PC-3 (cell line): ENCODE results near the gene MACROD1. TPM values are rescaled to one million over a fixed set of nuclear protein-coding genes. Genes with fewer than 3 reads are reported as not detected.
A peak's percentile ranks its signal among the peaks of the same experiment; 100 is the strongest.

Experiments
- ATAC-seq: fragments of 200-7000 bp; cut with Tn5 transposase; 2 replicates; pipeline ENCODE4 v1.9.1; 2020; ENCODE audit warnings: mild to moderate bottlenecking, moderate library complexity
- BruUV-seq: library from RNA; stranded (reverse); fragments of 400-500 nt; replicated peaks from 2 replicates; lab custom pipeline; 2021; lab: Mats Ljungman, UMichigan
- CTCF ChIA-PET: fragments of 300-600 bp; sonication (Branson Sonifier 250); formaldehyde crosslinking; loops from one replicate; lab custom pipeline; 2022; ENCODE audit warnings: antibody characterized with exemption; lab: Charles Lee
- POLR2A ChIA-PET: fragments of 300-600 bp; sonication (Branson Sonifier 250); formaldehyde crosslinking; loops from one replicate; lab custom pipeline; 2022; ENCODE audit warnings: antibody characterized with exemption; ENCODE audit not compliant: unreplicated experiment; lab: Charles Lee
- DNase-seq: peaks from one replicate; pipeline ENCODE4 v3.0.0-alpha.2; 2015
- H2AFZ ChIP-seq: fragments of 300-600 bp; sonication (generic); 2 replicates; pipeline ENCODE4 v1.6.0; 2016; ENCODE audit warnings: antibody characterized with exemption, low read length
- H3F3A ChIP-seq: fragments of 300-600 bp; sonication (generic); one replicate; pipeline ENCODE4 v1.6.0; 2017; ENCODE audit warnings: antibody characterized with exemption, low read length, control low read depth, mild to moderate bottlenecking; ENCODE audit not compliant: unreplicated experiment
- H3K27ac ChIP-seq: fragments of 300-600 bp; sonication (generic); 2 replicates; pipeline ENCODE4 v1.5.1; 2016; ENCODE audit warnings: mild to moderate bottlenecking, low read length
- H3K27me3 ChIP-seq: fragments of 300-600 bp; sonication (generic); 2 replicates; pipeline ENCODE4 v1.6.1; 2016; ENCODE audit warnings: low read length, mixed read lengths
- H3K36me3 ChIP-seq: fragments of 300-600 bp; sonication (generic); 2 replicates; pipeline ENCODE4 v1.6.1; 2016; ENCODE audit warnings: low read depth, mixed run types, low read length, mixed read lengths
- H3K4me1 ChIP-seq: fragments of 300-600 bp; sonication (generic); 2 replicates; pipeline ENCODE4 v1.5.1; 2016; ENCODE audit warnings: low read length; ENCODE audit not compliant: insufficient read depth
- H3K4me2 ChIP-seq: fragments of 300-600 bp; sonication (generic); 2 replicates; pipeline ENCODE4 v1.6.0; 2016; ENCODE audit warnings: low read length
- H3K4me3 ChIP-seq: fragments of 300-600 bp; sonication (generic); 2 replicates; pipeline ENCODE4 v1.5.1; 2016; ENCODE audit warnings: mild to moderate bottlenecking, low read length, mixed read lengths
- H3K79me2 ChIP-seq: fragments of 300-600 bp; sonication (generic); 2 replicates; pipeline ENCODE4 v1.6.1; 2017; ENCODE audit warnings: low read length, mixed read lengths
- H3K9ac ChIP-seq: fragments of 300-600 bp; sonication (generic); 2 replicates; pipeline ENCODE4 v1.6.0; 2016; ENCODE audit warnings: mild to moderate bottlenecking, low read length
- H3K9me2 ChIP-seq: fragments of 300-600 bp; sonication (generic); replicated peaks from 2 replicates; pipeline ENCODE4 v1.6.1; 2016; ENCODE audit warnings: mixed run types, low read length, mixed read lengths
- H3K9me3 ChIP-seq: fragments of 300-600 bp; sonication (generic); 2 replicates; pipeline ENCODE4 v1.6.1; 2016; ENCODE audit warnings: low read length, mixed read lengths
- H4K20me1 ChIP-seq: fragments of 300-600 bp; sonication (generic); 2 replicates; pipeline ENCODE4 v1.6.1; 2016; ENCODE audit warnings: low read length, mixed read lengths
- CTCF ChIP-seq: fragments of 300-600 bp; sonication (generic); conservative IDR thresholded peaks from 2 replicates; pipeline ENCODE4 v1.5.1; 2017; ENCODE audit warnings: antibody characterized with exemption, low read depth, mild to moderate bottlenecking, low read length
- EZH2 ChIP-seq: fragments of 300-600 bp; sonication (generic); IDR thresholded peaks from one replicate; pipeline ENCODE4 v1.6.1; 2017; ENCODE audit warnings: antibody characterized with exemption, mild to moderate bottlenecking, low read length; ENCODE audit not compliant: unreplicated experiment
- EZH2phosphoT487 ChIP-seq: fragments of 300-600 bp; sonication (generic); IDR thresholded peaks from 2 replicates; pipeline ENCODE4 v1.6.1; 2018; ENCODE audit warnings: mild to moderate bottlenecking, antibody characterized with exemption, low read length, borderline replicate concordance
- intact Hi-C: fragments of 100-400 bp; cut with micrococcal nuclease; formaldehyde crosslinking; loops from 2 replicates; pipeline ENCODE4 v1.9.0; 2023
- total RNA-seq: library from RNA; depleted of rRNA; stranded (reverse); fragments of >200 nt; gene quantifications from 2 replicates; pipeline ENCODE4 v1.2.3, GENCODE V29; 2014

MACROD1 gene
- total RNA-seq, 1 experiment from 2014 or later: 71.4 TPM

GRCh38 chr11:64122411-64123410 is 43.2 kb downstream of the MACROD1 start:
- Histone ChIP-seq H3K27ac (no peak overlapping the region), H3K9me2 (no peaks in the 10 kb centered on the region), H3K4me2 (no peak overlapping the region), H3K4me1 (no peaks in the 10 kb centered on the region), H3K4me3 (no peak overlapping the region), H3K9ac (no peak overlapping the region), H2AFZ (no peak overlapping the region), H3K36me3 (no peaks in the 10 kb centered on the region), H3K9me3 (no peaks in the 10 kb centered on the region), H3K27me3 (no peaks in the 10 kb centered on the region), H3F3A (no peaks in the 10 kb centered on the region), H3K79me2 (no peaks in the 10 kb centered on the region), H4K20me1 (no peaks in the 10 kb centered on the region)
- BruUV-seq: no TSS peak
- POLR2A ChIA-PET: no interaction called here
- intact Hi-C loops: no loop called here
- DNase-seq: no peak
- CTCF ChIA-PET: no interaction called here
- ATAC-seq: no peak
- TF ChIP-seq EZH2phosphoT487: no peak

DNA sequence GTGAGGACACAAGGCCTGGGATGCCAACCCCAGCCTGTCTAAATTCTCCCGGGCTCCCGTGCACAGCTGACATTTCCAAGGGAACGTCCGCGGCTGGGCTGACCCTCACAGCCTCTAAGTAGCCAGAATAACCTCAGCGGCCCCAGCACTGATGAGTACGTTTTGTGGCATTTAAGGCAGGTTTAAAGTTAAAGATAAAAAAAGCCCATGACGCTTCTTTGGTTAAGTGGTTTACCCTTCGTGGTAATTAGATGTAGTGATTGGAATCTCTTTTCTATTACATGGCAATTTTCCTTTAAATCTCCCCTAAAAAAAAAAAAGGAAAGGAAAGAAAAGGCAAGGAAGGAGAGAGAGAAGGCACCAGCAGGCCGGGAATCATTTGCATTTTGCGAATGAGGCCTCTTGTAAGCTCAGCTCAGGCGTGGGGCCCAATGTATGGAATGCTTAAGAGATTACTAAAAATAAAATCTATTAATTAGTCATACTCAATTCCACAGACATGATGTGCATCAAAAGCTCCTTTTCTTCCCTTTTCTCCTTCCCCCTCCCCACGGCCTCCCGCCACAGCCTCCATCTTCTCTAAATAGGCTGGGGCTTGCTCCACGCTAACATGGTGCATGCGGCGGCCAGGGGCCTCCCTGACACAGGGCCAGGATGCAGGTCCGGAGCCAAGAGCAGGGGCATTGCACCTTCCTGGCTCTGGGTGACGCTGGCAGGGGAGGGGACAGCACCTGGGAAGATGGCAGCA is 44.1 kb downstream of the MACROD1 start:
- Histone ChIP-seq H3K4me2 (no peak overlapping the region), H3K79me2 (no peaks in the 10 kb centered on the region), H3K9me2 (no peaks in the 10 kb centered on the region), H3K36me3 (no peaks in the 10 kb centered on the region), H3F3A (no peaks in the 10 kb centered on the region), H3K9me3 (no peaks in the 10 kb centered on the region), H3K4me1 (no peaks in the 10 kb centered on the region), H2AFZ (no peak overlapping the region), H3K27me3 (no peaks in the 10 kb centered on the region), H3K9ac (no peak overlapping the region), H3K4me3 (no peak overlapping the region), H4K20me1 (no peaks in the 10 kb centered on the region), H3K27ac (no peak overlapping the region)
- intact Hi-C loops: no loop called here
- CTCF ChIA-PET: no interaction called here
- no TSS peak for BruUV-seq
- DNase-seq: peak; percentile 22
- ATAC-seq: peak; percentile 27; the same call in 1 of the 2 replicates
- TF ChIP-seq EZH2phosphoT487 (no peak), EZH2 (no peak), CTCF (no peak)
- POLR2A ChIA-PET: no interaction called here

DNA sequence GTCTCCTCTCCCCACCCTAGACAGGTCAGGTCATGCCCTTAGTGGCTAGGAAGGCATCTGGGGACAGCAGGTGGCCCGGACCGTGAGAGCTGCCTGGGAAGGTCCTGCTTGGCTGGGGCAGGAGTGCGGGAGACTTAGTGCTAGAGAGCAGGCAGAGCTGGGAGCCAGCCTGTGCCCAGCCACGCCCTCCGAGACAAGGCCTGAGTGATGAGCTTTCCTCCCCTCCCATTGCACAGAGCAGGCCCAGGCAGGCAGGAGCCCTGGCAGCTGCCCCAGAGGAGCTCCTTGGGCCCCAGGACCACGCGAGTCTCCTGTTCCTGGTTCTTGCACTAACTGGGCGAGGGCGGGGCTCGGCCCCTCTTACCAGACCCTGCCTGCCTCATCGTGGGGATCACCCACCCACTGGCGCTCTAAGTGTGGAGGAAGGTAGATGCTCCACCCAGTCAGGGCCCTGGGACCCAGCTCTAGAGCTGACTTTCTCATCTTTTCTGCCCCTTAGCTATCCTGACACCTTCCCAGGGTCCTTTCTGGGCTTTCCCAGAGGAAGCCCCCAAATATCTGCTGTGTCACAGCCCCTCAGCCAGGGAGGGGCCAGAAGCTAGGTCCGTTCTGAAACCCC is 44.9 kb downstream of the MACROD1 start:
- Histone ChIP-seq H3K4me2 (no peak overlapping the region), H4K20me1 (no peaks in the 10 kb centered on the region), H3F3A (no peaks in the 10 kb centered on the region), H3K9me2 (no peaks in the 10 kb centered on the region), H3K36me3 (no peaks in the 10 kb centered on the region), H3K27ac (no peak overlapping the region), H3K79me2 (no peaks in the 10 kb centered on the region), H2AFZ (no peak overlapping the region), H3K9ac (no peak overlapping the region), H3K9me3 (no peaks in the 10 kb centered on the region), H3K4me3 (no peak overlapping the region), H3K4me1 (no peaks in the 10 kb centered on the region), H3K27me3 (no peaks in the 10 kb centered on the region)
- DNase-seq (no peak), ATAC-seq (peak; percentile 71)
- TF ChIP-seq EZH2 (no peak), CTCF (no peak), EZH2phosphoT487 (no peak)
- ChIA-PET CTCF (no interaction called here), POLR2A (no interaction called here)
- intact Hi-C loops: no loop called here
- BruUV-seq: no TSS peak
